Lower lobe of right lung (tissue), 2 donors: ENCODE results near the gene ACTN2. TPM values are rescaled to one million over a fixed set of nuclear protein-coding genes. Genes with fewer than 3 reads are reported as not detected.

Experiments used
- ATAC-seq, 2 donors: fragments of 200-7000 bp; cut with Tn5 transposase; one replicate each; pipeline ENCODE4 v1.9.1; 2020 to 2022; ENCODE audit warnings: mild to moderate bottlenecking in 2 of 2, moderate library complexity in 2 of 2
- DNase-seq: peaks from one replicate; pipeline ENCODE4 v3.0.0-alpha.2; 2020
- H3K27ac ChIP-seq: fragments of 200-600 bp; one replicate; pipeline ENCODE4 v1.8.0; 2022
- H3K27me3 ChIP-seq: fragments of 200-600 bp; one replicate; pipeline ENCODE4 v1.8.0; 2022; ENCODE audit warnings: low read depth
- H3K36me3 ChIP-seq: fragments of 200-600 bp; one replicate; pipeline ENCODE4 v1.8.0; 2022; ENCODE audit warnings: mild to moderate bottlenecking
- H3K4me1 ChIP-seq: fragments of 200-600 bp; one replicate; pipeline ENCODE4 v1.8.0; 2022
- H3K4me3 ChIP-seq: fragments of 200-600 bp; one replicate; pipeline ENCODE4 v1.8.0; 2022; ENCODE audit warnings: mild to moderate bottlenecking
- H3K9me3 ChIP-seq: fragments of 200-600 bp; one replicate; pipeline ENCODE4 v1.8.0; 2022
- CTCF ChIP-seq: fragments of 200-600 bp; IDR thresholded peaks from one replicate; pipeline ENCODE4 v1.8.0; 2022; ENCODE audit warnings: antibody characterized with exemption, mild to moderate bottlenecking
- intact Hi-C: fragments of 100-400 bp; cut with DNase I; formaldehyde crosslinking; loops from one replicate; pipeline ENCODE4 v1.11.0; 2022
- total RNA-seq: library from RNA; stranded (reverse); fragmentation: NEBNext Ultra II Directional; extraction: Animal tissue kit (Norgen Biotek cat#: 25700); gene quantifications from one replicate; pipeline ENCODE4 v1.2.1, GENCODE V29; 2021
- donor health status: DM: no; HTN: yes; CAD: no; lungs with severe emphysema.

Gene ACTN2
- total RNA-seq, 1 donor from 2014 or later, result 1.9 TPM

GRCh38 chr1:236794585-236795034 is 108.3 kb downstream of the ACTN2 start:
- DNase-seq (no peak), ATAC-seq (no peak)
- no peaks in the 10 kb centered on the region for H3K9me3 ChIP-seq
- H3K27me3 ChIP-seq, result no peaks in the 10 kb centered on the region
- peak overlapping the region; percentile 93 for H3K27ac ChIP-seq
- H3K4me3 ChIP-seq, result peak overlapping the region; percentile 99
- intact Hi-C loops, result no loop called here
- peaks cover 23% of the 10 kb centered on the region for H3K4me1 ChIP-seq
- TF ChIP-seq CTCF, result no peak
- H3K36me3 ChIP-seq, result no peaks in the 10 kb centered on the region

DNA sequence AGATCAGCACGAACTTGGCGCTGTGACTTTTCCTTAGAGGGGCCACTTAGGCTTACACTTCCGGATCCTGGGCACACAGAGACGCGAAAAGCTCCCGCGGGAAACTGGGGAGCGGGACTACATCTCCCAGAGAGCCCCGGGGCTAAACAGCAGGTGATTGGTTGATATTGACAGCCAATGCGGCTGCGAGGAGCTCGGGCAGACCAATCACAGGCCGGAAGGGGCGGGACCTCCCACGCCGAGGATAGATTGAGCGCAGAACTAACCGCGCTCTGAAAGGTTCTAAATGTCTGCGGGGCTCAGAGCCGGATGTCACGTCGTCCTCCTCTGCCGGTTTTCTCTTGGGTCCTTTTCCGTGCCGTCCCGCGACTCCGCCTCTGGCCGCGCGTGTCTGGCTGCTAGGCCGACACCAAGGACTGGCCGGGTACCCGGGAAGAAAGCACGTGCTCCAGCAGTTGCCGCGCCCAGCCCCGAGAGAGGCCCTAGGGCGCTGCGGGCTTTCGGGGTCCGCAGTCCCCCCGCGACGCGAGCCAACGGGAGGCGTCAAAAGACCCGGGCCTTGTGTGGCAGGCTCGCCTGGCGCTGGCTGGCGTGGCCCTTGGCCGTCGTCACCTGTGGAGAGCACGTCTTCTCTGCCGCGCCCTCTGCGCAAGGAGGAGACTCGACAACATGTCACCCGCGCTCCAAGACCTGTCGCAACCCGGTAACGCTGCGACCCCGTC is 108.9 kb downstream of the ACTN2 start, which contains the start of gene MTR:
MTR (plus strand) TSS at position 258 of the 722 bp plus-strand sequence; CDS start at position 670, 412 bp downstream.
- H3K27ac ChIP-seq, result peak within 1 kb of the TSS; percentile 93
- no peaks in the 10 kb centered on the region for H3K9me3 ChIP-seq
- ATAC-seq (peak; percentile 100), DNase-seq (peak; percentile 97)
- TF ChIP-seq CTCF, result no peak
- H3K4me3 ChIP-seq, result peak within 1 kb of the TSS; percentile 99
- H3K27me3 ChIP-seq, result no peaks in the 10 kb centered on the region
- H3K4me1 ChIP-seq, result peaks cover 23% of the 10 kb centered on the region
- H3K36me3 ChIP-seq, result no peaks in the 10 kb centered on the region
- intact Hi-C loops, result no loop called here

DNA sequence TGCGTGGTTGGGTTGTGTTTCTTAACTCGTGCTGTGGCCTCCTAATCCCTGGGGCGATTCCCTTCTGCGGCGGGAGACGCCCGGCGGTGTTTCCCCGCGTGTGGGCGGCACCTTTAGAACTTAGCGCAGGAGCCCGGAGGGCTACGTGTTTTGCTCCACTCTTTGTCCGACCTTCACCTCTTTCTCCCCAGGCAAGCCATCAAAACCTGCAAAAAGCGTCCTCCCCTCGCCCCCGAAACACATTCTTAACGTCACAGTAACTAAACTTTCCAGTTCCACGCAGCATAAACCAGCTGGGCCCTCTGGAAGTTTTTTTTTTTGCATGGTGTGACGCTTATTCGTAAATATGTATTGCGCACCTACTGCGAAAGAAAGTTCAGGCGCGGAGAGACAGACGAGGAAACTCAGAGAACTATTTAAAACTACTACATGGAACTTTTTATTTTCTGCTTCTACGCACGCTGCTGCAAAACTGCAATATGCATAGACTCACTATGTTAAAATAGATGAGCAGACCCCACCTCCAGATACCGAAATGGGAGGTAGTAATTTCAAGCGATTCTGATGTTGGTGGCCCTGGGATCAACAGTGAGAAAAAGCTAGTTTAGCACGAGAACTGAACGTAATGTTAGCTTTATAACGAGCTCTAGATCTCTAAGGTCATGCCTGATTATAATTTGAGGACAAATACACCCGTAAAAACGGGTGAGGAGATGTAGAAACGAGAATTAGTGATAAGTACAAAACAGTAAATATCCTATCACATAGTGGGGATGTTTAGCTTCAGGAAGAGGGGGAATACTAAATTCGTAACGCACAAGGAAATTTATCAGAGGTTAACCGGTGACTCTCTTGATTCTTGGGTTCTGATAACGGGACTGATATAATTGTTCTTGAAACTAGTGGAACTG is 109.7 kb downstream of the ACTN2 start:
- intact Hi-C loops, result no loop called here

GRCh38 chr1:236799001-236799400 is 112.7 kb downstream of the ACTN2 start:
- peaks cover 5% of the 10 kb centered on the region for H3K36me3 ChIP-seq
- H3K27me3 ChIP-seq, result no peaks in the 10 kb centered on the region
- TF ChIP-seq CTCF, result no peak
- H3K4me1 ChIP-seq, result peaks cover 23% of the 10 kb centered on the region
- DNase-seq, result no peak
- ATAC-seq, result no peak
- no peaks in the 10 kb centered on the region for H3K9me3 ChIP-seq
- H3K27ac ChIP-seq, result no peak overlapping the region
- intact Hi-C loops, result no loop called here
- no peak overlapping the region for H3K4me3 ChIP-seq

More for the DNA sequence above, 109.7 kb downstream of the ACTN2 start:
- peak overlapping the region; percentile 93 for H3K27ac ChIP-seq
- H3K9me3 ChIP-seq, result no peaks in the 10 kb centered on the region
- peaks cover 23% of the 10 kb centered on the region for H3K4me1 ChIP-seq
- H3K4me3 ChIP-seq, result peak overlapping the region; percentile 99
- ATAC-seq (peak; percentile 57 to 76), DNase-seq (no peak)
- no peak for TF ChIP-seq CTCF
- no peaks in the 10 kb centered on the region for H3K27me3 ChIP-seq
- H3K36me3 ChIP-seq, result no peaks in the 10 kb centered on the region

GRCh38 chr1:236800002-236800620 is 113.8 kb downstream of the ACTN2 start:
- ATAC-seq, result no peak
- H3K4me1 ChIP-seq, result peaks cover 23% of the 10 kb centered on the region

More at GRCh38 chr1:236800002-236800620, 113.8 kb downstream of the ACTN2 start:
- H3K27ac ChIP-seq, result no peak overlapping the region
- no peak overlapping the region for H3K4me3 ChIP-seq
- TF ChIP-seq CTCF, result no peak
- DNase-seq, result no peak
- H3K27me3 ChIP-seq, result no peaks in the 10 kb centered on the region
- H3K36me3 ChIP-seq, result peaks cover 15% of the 10 kb centered on the region
- no peaks in the 10 kb centered on the region for H3K9me3 ChIP-seq
- intact Hi-C loops, result no loop called here
